ENCODE data around the gene ASB8.
"Not testable (repeated sequence)": the region's sequence is repeated elsewhere in the genome, so short reads cannot be mapped to it uniquely, and the experiment has no call there.

The ASB8 gene

DNA sequence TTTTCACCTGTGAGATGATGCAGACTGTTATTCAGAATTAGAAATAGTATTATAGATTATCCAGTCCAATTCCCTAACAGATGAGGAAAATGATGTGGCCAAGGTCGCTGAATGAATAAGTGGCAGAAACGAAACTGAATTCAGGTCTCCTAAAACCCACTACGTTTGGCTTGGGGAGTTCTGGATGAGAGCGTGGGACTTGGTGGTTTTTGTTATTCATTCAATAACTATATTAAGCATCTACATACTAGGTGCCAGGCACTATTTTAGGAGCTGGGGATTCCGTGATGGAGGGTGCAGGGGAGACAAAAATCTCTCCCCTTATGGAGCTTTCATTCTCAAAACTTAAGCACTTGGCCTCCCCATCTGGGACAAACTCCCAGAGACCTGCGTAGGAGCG is 25.3 kb upstream of the ASB8 start:
- no peak for DNase-seq

DNA sequence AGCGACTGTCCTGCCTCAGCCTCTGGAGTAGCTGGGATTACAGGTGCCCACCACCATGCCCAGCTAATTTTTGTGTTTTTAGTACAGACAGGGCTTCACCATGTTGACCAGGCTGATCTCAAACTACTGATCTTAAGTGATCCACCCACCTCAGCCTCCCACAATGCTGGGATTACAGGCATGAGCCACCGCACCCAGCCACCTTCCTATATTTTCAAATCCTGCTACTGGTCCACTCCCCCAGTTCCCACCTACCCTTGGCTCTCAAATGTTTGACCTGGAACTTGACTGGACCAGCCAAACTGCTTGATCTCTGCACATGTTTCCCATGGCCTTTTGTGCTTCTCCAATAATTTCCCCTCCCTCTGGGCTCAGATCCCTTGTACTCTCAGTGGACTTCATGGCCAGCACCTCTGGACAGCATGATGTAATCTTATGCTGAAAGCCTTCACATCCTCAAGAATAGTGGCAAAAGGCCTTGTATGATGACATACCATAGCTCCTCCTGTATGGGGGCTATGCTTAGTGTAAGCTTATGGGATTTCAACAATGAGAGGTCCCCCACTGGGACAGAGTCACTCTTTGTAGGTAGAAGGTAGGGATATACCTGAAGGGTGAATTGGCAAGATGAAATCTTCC is 23.7 kb upstream of the ASB8 start:
- DNase-seq: no peak

DNA sequence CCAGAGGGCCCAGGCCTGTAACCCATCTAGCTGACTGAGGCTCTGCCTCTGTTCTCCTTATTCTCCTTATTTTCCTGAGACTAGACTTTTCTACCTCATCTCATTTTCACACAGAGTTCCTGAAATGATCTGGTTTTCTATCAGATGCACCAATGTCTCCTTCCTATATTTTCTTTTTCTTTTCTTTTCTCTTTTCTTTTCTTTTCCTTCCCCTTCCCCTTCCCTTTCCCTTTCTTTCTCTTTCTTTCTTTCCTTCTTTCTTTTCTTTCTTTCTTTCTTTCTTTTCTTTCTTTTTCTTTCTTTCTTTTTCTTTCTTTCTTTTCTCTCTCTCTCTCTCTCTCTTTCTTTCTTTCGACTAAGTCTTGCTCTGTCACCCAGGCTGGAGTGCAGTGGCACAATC is 23.1 kb upstream of the ASB8 start:
- DNase-seq: no peak

DNA sequence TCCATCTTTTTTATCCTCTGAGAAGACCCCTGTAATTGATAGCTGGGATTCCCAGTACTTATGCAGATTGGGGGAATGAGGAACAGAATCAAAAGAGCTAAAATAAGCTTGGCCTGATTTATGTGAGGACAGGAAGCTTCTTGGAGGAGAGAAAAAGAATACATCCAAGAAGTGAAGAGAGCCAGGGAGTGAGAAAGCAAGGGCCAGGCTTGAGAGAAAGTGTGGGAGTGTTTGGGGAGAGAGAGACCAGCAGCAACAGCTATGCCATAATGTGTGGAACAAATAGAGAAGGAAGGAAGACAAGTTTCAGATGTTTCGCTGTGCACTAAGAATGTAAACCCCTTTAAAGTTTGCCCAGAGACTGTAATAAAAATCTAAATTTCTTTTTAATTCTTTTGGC is 22.2 kb upstream of the ASB8 start:
- DNase-seq: no peak

DNA sequence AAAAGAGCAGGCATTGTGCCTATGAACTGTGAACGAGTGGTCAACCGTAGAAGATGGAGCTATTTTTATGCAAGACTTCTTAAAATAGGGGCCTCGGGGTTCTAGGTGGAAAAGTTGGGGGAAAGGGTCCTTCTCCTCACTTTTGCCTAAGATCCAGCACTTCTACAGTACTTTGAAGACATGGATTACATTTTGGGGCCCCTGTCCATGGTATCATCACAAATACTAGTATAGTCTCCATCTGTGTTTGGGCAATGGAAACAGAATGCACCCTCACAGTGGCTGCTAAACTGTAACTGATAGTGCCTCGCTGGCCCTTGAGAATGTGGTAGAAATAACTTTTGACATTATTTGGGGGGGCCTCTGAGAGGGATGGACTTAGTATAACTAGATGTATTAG is 20.7 kb upstream of the ASB8 start:
- DNase-seq: no peak

DNA sequence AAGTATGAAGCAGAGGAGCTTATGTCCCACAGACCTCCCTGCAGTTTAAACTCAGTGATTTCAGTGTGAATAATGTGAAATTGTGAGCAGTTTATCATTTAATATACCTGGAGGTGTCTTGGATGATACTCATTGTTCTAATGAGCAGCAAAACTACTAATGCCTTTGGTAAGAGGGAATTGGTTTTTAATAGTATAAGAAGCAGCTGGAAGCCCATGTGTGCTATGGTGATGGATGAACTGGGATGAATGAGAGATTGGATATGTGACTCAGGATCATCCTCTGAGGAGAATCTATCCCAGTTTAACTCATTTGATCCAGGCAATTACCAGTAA is 19.1 kb upstream of the ASB8 start:
- no peak for DNase-seq

DNA sequence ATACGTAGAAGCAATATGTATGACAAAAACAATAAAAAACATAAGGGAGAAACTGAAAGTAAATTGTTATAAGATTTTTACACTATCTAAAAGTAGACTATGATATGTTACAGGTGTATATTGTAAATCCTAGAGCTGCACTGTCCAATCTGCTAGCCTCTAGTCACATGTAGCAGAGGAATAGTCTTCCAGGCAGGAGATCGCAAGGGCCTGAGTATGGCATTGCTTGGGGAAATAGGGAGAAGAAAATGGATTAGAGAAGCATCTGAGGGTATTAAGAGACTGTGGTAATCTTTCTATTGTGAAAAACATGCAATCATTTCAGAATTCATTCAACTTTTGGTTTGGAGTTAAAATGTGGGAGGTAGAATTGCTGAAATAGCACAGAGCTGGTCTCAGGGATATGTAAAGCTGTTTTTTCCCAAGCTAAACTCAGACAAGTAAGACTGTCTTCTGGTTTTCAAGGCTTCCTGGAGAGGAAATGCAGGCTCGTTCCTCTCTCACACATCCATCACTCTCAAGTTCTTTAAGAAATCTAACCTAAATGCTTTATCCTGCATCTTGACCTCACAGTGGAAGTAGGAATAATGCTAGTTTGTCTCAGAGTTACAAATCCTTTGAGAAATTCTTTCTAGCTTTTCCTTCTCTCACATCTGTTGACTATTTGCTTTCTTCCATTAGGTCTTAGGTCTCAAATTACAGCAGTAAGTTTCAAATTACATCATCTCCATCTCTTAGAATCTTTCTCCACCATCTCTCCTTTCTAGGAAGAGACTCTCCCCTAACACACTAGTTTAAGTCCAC is 18.5 kb upstream of the ASB8 start:
- DNase-seq: peak; percentile 35

DNA sequence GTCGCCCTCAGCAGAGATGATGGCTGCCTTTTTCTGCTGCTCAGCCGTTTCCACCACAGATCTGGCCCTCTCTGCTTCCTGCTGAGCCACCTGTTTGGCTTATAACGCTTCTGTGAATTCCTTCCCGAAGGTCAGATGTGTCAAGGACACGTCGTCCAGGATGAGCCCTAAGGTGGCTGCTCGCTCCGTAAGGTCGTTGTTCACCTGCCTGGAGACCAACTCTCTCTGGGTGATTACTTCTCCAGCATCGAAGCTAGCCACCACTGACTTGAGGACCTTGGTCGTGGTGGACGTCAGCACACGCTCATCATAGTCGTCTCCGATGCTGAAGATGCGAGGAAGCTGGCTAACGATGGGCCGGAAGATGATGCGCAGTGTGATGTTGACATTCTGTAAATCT is 11.7 kb upstream of the ASB8 start:
- DNase-seq: no peak

DNA sequence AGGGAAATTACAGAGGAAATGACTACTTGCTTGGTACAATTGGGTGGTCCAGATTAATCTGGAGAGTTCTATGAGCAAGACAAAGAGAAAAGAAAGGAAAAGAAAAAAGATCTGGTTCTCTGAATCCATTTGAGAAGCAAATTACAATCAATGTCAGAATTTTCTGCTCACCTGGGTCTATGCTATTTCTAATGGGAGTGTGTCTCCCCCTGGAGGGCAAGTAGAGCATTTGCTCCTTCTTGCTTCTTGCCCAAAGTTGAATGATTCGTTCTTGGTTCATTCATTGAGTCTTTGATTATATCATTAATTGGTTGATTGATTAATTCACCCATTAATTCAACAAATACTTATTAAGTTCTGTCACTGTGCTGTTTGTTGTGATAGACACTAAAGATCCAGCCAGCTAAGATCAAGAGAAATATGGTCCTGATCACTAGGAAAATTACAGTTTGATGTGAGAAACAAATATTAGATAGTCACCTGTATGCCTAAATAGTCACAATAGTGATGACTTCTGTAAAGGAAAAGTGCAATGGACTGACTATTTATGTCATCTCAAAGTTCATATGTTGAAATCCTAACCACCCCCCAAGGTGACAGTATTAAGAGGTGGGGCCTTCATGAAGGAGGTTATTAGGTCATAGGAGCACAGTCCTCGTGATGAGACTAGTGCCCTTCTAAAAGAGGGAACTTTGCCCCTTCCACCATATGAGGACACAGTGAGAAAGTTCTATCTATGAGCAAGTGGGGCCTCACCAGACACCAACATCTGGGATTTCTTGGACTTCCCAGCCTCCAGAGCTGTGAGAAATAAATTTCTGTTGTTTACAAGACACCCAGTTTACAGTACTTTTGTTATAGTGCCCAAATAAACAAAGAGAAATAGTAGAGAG is 8.0 kb upstream of the ASB8 start:
- peak; percentile 44 for DNase-seq

DNA sequence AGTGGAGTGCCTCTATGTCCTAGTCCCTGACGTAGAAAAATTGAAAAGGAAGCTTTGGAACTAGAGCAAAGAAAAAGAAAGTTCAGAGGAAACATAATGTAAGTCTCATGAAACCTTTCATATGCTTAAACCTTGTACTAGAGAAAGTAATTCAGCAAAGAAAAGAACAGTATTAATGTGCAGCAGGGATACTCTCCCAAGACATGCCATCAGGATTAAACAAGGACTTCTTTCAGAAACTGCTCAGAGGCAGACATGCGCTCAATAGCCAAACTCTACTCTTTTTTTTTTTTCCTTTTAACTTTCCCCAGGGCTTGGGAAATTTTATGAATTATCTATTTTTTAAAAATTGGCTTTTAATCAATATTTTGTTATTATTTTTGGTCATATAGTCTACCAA is 7.1 kb upstream of the ASB8 start:
- DNase-seq: no peak

DNA sequence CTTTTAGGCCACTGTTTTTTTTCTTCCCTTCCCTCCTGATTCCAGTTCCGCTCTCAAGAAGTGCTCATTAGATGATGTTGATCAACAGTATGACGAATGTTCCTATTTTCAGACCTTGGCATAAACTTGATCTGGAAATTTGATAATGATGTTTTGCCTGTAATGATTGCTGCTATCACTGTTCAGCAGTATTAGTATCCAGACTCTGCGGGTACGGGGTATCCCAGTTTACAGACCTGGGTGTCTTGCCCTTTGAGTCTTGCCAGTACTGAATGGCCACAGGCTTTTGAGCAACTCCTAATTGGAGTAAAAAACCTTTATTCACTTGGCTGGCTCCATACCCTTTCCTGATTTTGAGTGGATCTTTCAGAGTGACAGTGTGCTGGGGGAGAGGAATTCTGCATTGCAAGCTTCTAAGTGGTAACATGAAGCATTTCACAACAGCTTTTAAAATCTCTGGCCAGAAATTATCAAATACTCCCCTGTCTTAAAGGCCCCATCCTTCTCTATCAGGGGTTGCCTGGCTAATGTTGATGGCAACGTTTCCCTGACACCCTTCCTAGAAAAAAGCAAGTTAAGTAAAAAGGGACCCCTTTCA is 5.9 kb upstream of the ASB8 start:
- no peak for DNase-seq

DNA sequence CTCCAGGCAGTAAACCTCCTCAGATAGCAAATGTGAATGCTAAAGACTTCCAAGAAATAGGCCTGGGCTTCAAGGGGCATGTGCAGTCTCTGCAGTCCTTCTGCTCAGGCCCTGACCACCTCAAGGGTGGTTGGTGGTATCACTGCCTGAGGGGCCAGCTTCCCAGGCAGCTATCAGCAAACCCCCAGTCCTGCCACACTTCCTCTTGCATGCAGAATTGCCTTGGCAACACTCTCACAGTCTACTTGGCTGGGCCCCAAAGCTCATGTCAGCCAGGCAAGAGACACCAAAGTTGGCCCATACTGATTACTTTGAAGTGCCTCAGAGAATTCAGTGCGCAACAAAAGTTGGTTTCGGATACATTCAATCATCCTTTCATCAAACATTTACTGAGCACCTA is 3.5 kb upstream of the ASB8 start:
- DNase-seq: no peak

DNA sequence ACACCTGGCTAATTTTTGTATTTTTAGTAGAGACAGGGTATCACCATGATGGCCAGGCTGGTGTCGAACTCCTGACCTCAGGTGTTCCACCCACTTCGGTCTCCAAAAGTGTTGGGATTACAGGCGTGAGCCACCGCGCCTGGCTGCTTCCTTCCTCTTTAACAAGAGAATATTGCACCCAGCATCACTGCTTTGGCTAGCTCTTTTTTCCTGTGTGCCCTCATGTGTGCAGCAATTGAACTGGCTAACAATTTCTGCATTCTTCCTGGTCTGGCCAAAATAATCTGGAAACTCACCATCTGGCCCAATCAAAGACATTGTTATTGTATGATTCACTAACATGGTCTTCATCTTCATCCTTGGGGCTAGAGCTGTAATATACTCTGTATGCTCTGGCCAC is 2.7 kb upstream of the ASB8 start:
- DNase-seq: no peak

DNA sequence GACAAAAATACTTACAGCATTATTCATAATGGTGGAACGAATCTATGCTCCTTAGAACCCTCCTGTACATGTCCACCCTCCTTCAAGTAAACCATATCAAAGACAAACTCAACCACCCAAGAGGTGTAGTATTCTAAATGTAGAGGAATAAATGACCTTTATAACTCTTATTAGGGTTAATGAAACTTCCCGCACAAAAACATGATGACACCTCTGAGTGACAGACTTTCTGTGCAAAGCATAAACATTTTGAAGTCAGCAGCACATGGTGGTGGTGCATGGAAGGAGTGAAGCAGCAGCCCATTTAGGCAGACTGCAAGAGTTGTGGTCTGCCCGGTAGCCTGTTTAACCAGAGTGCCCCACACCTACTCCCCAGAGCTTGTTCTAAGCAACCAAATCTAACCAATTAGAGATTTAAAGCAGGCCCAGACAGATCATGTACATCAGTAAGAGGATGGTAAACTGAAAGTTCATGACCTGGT is 615 bp upstream of the ASB8 start:
- no peak for DNase-seq

DNA sequence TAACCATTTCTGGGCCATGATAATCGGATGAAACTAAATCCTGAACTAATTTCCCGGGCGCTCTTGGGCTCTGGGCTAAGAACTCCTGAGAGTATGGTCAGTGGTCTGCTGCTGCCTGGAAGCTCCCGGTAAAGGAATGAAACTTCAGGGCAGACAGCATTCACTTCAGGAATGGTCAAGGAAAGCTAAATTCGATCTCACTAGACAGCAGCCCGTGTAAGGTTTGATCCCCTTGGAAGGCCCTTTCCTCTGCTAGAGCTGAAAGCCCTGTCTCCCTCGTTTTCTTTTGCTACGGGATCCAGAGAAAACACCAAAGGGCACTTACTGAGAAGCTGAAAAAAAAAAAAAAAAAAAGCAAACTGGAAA is 680 bp downstream of the ASB8 start:
- no peak for DNase-seq

DNA sequence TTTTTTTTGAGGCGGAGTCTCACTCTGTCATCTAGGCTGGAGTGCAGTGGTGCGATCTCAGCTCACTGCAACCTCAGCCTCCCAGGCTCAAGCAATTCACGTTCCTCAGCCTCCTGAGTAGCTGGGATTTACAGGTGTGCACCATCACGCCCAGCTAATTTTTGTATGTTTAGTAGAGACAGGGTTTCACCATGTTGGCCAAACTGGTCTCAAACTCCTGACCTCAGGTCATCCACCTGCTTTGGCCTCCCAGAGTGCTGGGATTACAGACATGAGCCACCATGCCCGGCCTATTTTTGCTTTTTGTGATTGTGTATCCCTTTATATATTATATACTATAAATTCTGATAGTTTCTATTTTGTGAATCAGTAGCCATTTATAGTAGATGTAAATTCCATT is 1.5 kb downstream of the ASB8 start:
- not testable (repeated sequence) for DNase-seq

DNA sequence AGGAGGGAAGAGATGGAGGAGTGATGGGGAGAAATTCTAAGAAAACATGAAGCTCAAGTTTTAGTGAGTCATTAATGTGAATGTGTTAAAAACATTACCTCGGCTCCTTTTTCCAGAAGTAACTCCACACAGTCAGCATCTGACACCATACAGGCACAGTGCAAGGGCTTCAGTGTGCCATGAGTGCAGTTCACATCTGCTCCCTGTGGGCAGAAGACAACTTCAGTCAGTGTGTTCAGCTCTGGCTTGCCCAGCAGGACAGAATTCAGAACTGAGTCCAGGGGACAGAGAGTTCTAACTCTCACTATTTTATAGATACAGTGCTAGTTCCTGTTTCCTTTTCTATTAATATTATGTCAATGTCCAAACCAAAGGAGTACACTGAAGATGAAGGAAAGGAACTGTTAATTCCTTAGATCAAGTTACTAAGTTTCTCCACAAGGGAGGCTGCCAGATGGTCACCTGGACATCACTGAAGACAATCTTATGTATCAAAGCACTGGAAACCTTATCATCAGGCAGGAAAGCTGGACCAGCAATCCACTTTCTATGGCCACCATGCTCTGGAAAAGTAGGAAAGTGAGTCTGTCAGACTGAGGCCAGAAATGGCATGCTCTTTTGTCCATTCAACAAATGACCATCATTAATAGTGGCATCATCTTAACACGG is 6.1 kb downstream of the ASB8 start:
- no peak for DNase-seq

DNA sequence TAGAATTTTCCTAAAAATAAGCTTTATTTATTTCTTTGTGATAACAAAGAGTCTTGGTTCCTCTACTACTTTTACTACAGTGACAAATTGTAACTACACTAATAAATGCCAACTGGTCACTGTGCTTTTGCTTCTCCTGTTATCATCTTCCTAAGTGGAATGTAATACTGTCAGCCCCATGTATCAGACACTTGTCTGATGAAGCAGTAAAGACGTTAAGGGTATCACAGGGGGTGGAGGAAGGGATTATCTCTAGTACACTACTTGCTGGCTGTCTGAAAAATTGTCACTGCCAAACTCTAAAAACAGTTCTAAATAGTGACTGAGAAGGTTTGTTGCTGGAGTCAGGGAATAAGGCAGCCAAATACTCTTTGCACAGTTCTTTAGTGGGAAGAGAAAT is 11.3 kb downstream of the ASB8 start:
- DNase-seq: no peak

DNA sequence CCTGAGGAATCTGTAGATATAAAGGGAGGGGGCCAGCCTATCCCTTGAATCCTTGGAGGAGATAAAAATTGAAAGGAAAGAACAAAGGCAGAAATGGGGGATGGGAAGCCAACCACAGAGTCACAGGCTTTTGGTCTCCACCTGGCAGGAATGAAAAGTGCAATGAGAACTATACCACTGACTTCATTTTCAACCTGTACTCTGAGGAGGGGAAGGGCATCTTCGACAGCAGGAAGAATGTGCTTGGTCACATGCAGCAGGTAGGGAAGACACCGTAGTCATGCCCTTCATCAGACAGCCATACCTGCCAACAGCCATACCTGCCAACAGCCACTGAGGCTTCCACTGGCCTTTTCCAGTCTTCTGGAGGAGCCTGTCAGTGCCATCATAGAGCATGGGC is 13.4 kb downstream of the ASB8 start:
- no peak for DNase-seq

DNA sequence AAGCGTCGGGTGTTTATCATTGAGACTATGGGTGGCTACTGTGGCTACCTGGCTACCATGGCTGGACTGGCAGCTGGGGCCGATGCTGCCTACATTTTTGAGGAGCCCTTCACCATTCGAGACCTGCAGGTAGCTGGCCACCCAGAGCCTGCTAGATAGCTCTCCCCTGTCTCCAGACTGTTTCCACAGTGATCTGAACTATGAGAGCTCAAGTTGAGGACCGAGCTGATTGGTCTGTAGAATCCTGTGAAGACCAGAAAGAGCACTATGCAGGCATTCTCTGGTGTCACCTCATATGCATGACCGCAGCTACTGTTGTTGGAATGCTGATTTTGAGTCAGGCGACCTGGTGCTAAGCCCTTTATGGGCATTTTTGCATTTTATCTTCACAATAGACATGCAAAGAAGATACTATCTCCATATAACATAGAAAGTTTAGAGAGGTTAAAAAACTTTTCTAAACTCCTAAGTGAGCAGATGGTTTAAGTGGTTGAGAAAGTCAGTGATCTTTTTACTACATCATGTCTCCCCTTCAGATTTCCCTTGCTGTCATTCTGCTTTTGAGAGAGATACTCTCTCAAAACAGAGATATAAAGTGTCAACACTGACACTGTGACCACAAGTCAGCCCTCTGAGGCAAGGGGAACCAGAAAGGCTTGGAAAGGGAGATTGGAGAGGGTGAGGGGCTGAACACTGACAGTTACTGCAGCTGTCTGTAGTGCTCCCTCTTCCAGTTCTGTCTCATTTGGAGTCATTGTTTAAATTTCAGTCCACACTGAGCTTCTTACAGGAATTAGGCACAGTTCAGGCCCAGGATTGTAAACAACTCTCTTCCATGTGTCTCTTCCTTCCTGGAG is 14.3 kb downstream of the ASB8 start:
- no peak for DNase-seq

DNA sequence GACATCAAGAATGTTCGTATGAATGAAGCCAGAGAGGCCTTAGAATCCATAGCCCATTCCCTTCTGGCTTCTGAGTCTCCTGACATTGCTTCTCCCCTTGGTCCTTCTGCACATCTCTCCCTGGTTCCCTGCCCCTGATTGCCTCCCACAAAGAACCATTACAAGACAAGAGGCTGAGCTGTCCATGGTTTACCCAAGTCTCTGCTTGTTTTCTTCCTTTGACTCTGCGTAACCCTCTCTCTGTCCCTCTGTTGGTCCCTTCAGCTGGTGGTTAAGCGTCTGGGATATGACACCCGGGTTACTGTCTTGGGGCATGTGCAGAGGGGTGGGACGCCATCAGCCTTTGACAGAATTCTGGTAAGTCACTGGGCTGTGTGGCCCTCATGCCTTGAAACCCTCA is 22.3 kb downstream of the ASB8 start:
- DNase-seq: no peak

DNA sequence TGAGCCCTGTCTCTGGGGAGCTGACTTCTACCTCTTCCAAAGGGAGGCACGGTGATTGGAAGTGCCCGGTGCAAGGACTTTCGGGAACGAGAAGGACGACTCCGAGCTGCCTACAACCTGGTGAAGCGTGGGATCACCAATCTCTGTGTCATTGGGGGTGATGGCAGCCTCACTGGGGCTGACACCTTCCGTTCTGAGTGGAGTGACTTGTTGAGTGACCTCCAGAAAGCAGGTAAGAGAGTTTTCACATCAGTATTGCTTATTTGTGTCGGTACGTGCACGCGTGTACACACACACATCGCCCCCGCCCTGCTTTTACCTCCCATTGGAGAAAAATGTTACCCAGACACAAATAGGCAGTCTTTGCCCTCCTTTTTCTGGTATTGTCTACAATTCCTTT is 24.5 kb downstream of the ASB8 start:
- no peak for DNase-seq

All from fibroblast of skin of right quadriceps (primary cell).